Astrocyte (in vitro differentiated cells and primary cell): Measurements from ENCODE around the gene WFS1. TPM values are rescaled to one million over a fixed set of nuclear protein-coding genes. Genes with fewer than 3 reads are reported as not detected.

ENCODE experiments used
- DNase-seq: peaks from one replicate; pipeline ENCODE4 v3.0.0-alpha.2; 2010; ENCODE audit warnings: low read depth
- FAIRE-seq: peaks from 2 replicates; lab custom pipeline; 2011; peaks lifted over from hg19 to GRCh38; lab: Jason Lieb, UNC
- H2AFZ ChIP-seq: 2 replicates; pipeline ENCODE4 v1.6.0; 2012; ENCODE audit warnings: low read depth, low read length, inconsistent platforms
- H3K27ac ChIP-seq: 2 replicates; pipeline ENCODE4 v1.5.1; 2011; ENCODE audit warnings: low read depth, low read length, inconsistent platforms
- H3K27me3 ChIP-seq: 2 replicates; pipeline ENCODE4 v1.6.0; 2011; ENCODE audit warnings: low read length, inconsistent platforms; ENCODE audit not compliant: insufficient read depth
- H3K36me3 ChIP-seq: 2 replicates; pipeline ENCODE4 v1.5.1; 2011; ENCODE audit warnings: low read length, inconsistent platforms; ENCODE audit not compliant: insufficient read depth
- H3K4me1 ChIP-seq: 2 replicates; pipeline ENCODE4 v1.5.1; 2011; ENCODE audit warnings: low read length, inconsistent platforms; ENCODE audit not compliant: insufficient read depth
- H3K4me2 ChIP-seq: 2 replicates; pipeline ENCODE4 v1.6.0; 2012; ENCODE audit warnings: low read length, inconsistent platforms
- H3K4me3 ChIP-seq: 2 replicates; pipeline ENCODE4 v1.5.1; 2011; ENCODE audit warnings: low read depth, mild to moderate bottlenecking, low read length, inconsistent platforms; ENCODE audit not compliant: insufficient read depth
- H3K79me2 ChIP-seq: 2 replicates; pipeline ENCODE4 v1.6.0; 2012; ENCODE audit warnings: mild to moderate bottlenecking, low read length, inconsistent platforms; ENCODE audit not compliant: insufficient read depth
- H3K9ac ChIP-seq: 2 replicates; pipeline ENCODE4 v1.6.0; 2012; ENCODE audit warnings: mild to moderate bottlenecking, low read length, inconsistent platforms
- H3K9me3 ChIP-seq: 2 replicates; pipeline ENCODE4 v1.5.1; 2012; ENCODE audit warnings: low read depth, mild to moderate bottlenecking, low read length, inconsistent platforms; ENCODE audit not compliant: insufficient read depth
- H4K20me1 ChIP-seq: 2 replicates; pipeline ENCODE4 v1.6.0; 2012; ENCODE audit warnings: low read length, inconsistent platforms; ENCODE audit not compliant: insufficient read depth
- H3K27ac Mint-ChIP-seq: one replicate; pipeline ENCODE4 v1.8.0; 2021; ENCODE audit warnings: mild to moderate bottlenecking, mixed read lengths; ENCODE audit not compliant: unreplicated experiment
- H3K27me3 Mint-ChIP-seq: one replicate; pipeline ENCODE4 v1.8.0; 2021; ENCODE audit warnings: low read depth, mixed read lengths; ENCODE audit not compliant: unreplicated experiment
- H3K36me3 Mint-ChIP-seq: one replicate; pipeline ENCODE4 v1.8.0; 2021; ENCODE audit warnings: low read depth, mixed read lengths; ENCODE audit not compliant: unreplicated experiment
- H3K4me1 Mint-ChIP-seq: one replicate; pipeline ENCODE4 v1.8.0; 2021; ENCODE audit warnings: low read depth, mixed read lengths; ENCODE audit not compliant: unreplicated experiment
- H3K4me3 Mint-ChIP-seq: one replicate; pipeline ENCODE4 v1.8.0; 2021; ENCODE audit warnings: mild to moderate bottlenecking, moderate library complexity, mixed read lengths; ENCODE audit not compliant: unreplicated experiment
- H3K9me3 Mint-ChIP-seq: one replicate; pipeline ENCODE4 v1.8.0; 2021; ENCODE audit warnings: mild to moderate bottlenecking, mixed read lengths; ENCODE audit not compliant: unreplicated experiment
- EZH2 ChIP-seq: IDR thresholded peaks from 2 replicates; pipeline ENCODE4 v1.6.1; 2012; ENCODE audit warnings: mild to moderate bottlenecking, low read length, inconsistent platforms; ENCODE audit not compliant: insufficient read depth
- total RNA-seq: library from RNA; stranded (reverse); gene quantifications from 2 replicates; pipeline ENCODE4 v1.2.1, GENCODE V29; 2021
- TF ChIP-seq, protein P1 (sequence below): IDR thresholded peaks from 2 replicates; pipeline ENCODE4 v1.5.1; 2011; ENCODE audit warnings: low read depth, mild to moderate bottlenecking, inconsistent platforms, low read length, moderate library complexity; ENCODE audit not compliant: insufficient read depth

The WFS1 gene
- total RNA-seq, 1 donor from 2014 or later: 39.0 TPM

DNA sequence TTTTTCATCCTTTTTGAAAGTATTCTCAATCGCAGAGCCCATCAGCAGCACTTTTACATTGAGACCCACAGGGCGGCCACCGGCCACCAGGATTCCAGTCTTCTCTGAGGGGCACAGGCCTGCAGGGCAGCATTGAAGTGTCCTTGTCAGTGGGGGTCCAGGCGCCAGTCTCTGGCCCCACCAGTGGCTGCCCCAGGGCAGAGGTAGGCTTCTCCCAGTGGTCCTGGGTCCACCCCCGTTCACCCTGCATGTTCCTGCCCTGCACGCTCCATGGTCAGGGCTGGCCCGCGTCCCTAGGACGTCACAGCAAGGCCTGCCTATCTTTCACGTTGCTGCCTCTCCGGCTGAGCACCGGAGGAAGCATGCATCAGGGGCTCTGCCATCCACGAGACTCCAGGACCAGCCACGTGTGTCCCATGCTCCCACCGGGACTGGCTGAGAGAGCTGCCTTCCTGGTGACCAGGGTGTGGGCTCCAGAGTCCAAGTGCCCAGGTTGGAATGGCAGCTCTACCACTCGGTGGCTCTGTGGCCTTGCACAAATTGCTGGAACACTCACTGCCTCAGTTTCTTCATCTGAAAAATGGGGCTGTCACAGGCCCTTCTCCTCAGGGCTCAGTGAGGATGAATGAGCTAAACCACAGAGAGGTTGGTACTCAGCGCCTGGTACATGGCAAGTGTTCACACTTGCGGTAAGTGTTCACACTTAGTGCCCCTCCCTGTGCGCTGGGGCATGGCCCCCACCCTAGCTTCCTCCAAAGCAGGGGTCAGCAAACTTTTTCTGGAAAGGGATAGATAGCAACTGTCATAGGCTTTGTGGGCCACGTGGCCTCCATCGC lies 38.6 kb upstream of the WFS1 start:
- DNase-seq (no peak), FAIRE-seq (no peak)
- Histone ChIP-seq H3K9ac (no peak overlapping the region), H3K27ac (no peak overlapping the region), H2AFZ (no peak overlapping the region), H3K9me3 (no peaks in the 10 kb centered on the region), H3K4me1 (no peaks in the 10 kb centered on the region), H3K4me2 (no peak overlapping the region), H3K36me3 (no peaks in the 10 kb centered on the region), H3K27me3 (peaks cover 2% of the 10 kb centered on the region), H3K79me2 (no peaks in the 10 kb centered on the region), H3K4me3 (no peak overlapping the region), H4K20me1 (no peaks in the 10 kb centered on the region)
- H3K4me3 Mint-ChIP-seq: no peak overlapping the region
- no peaks in the 10 kb centered on the region for H3K9me3 Mint-ChIP-seq
- no peak for TF ChIP-seq EZH2
- TF ChIP-seq, protein P1, sequence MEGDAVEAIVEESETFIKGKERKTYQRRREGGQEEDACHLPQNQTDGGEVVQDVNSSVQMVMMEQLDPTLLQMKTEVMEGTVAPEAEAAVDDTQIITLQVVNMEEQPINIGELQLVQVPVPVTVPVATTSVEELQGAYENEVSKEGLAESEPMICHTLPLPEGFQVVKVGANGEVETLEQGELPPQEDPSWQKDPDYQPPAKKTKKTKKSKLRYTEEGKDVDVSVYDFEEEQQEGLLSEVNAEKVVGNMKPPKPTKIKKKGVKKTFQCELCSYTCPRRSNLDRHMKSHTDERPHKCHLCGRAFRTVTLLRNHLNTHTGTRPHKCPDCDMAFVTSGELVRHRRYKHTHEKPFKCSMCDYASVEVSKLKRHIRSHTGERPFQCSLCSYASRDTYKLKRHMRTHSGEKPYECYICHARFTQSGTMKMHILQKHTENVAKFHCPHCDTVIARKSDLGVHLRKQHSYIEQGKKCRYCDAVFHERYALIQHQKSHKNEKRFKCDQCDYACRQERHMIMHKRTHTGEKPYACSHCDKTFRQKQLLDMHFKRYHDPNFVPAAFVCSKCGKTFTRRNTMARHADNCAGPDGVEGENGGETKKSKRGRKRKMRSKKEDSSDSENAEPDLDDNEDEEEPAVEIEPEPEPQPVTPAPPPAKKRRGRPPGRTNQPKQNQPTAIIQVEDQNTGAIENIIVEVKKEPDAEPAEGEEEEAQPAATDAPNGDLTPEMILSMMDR: no peak
- H3K36me3 Mint-ChIP-seq: no peaks in the 10 kb centered on the region
- H3K27ac Mint-ChIP-seq: no peak overlapping the region
- H3K27me3 Mint-ChIP-seq: peaks cover 37% of the 10 kb centered on the region
- no peaks in the 10 kb centered on the region for H3K4me1 Mint-ChIP-seq

- Histone ChIP-seq H3K9ac (no peak overlapping the region), H3K36me3 (no peaks in the 10 kb centered on the region), H3K4me1 (no peaks in the 10 kb centered on the region), H3K9me3 (no peaks in the 10 kb centered on the region), H4K20me1 (no peaks in the 10 kb centered on the region), H3K4me3 (no peak overlapping the region), H2AFZ (no peak overlapping the region), H3K27me3 (peaks cover 2% of the 10 kb centered on the region), H3K4me2 (no peak overlapping the region), H3K27ac (no peak overlapping the region), H3K79me2 (no peaks in the 10 kb centered on the region)
- no peak overlapping the region for H3K27ac Mint-ChIP-seq
- no peaks in the 10 kb centered on the region for H3K36me3 Mint-ChIP-seq
- H3K9me3 Mint-ChIP-seq: no peaks in the 10 kb centered on the region
- no peaks in the 10 kb centered on the region for H3K4me1 Mint-ChIP-seq
- H3K4me3 Mint-ChIP-seq: no peak overlapping the region
- DNase-seq: no peak
- no peak for FAIRE-seq
- H3K27me3 Mint-ChIP-seq: peaks cover 35% of the 10 kb centered on the region
- TF ChIP-seq EZH2: no peak
- TF ChIP-seq, protein P1: no peak
Observed at GRCh38 chr4:6231663-6232165, 37.9 kb upstream of the WFS1 start.
